ENCODE results near the gene HLA-A. TPM values are rescaled to one million over a fixed set of nuclear protein-coding genes. Genes with fewer than 3 reads are reported as not detected.

The HLA-A gene
- total and polyA plus RNA-seq, 12 donors: 338 to 2,952 (median 1,253) TPM

DNA sequence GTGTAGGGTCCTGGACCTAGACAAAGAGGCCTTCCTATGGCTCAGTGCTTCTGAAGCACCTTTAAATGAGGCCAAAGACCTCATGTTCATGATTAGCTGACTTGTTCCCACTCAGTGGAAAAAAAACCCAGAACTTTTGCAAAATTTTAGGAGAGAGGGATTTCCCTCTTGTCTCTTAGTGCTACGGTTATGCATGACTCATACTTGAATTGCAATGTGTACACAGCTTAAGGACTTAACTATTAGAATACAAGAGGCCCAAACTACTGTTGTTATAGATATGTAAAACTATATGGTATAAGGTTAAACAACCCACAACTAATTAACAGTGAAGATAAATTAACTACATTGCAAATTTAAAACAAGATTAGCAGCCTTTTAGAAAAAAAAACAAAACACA lies 32.3 kb upstream of the HLA-A start:
- H3K36me3 ChIP-seq (replicated peaks in 1 of 2): no peaks in the 10 kb centered on the region
- H3K9me3 ChIP-seq (replicated peaks in 1 of 3): no peaks in the 10 kb centered on the region
- H3K27ac ChIP-seq: no peak overlapping the region
- H3K4me3 ChIP-seq: no peak overlapping the region
- no peak for DNase-seq
- TF ChIP-seq POLR2A (IDR thresholded peaks at IDR 0.05): no peak
- TF ChIP-seq, protein P1, sequence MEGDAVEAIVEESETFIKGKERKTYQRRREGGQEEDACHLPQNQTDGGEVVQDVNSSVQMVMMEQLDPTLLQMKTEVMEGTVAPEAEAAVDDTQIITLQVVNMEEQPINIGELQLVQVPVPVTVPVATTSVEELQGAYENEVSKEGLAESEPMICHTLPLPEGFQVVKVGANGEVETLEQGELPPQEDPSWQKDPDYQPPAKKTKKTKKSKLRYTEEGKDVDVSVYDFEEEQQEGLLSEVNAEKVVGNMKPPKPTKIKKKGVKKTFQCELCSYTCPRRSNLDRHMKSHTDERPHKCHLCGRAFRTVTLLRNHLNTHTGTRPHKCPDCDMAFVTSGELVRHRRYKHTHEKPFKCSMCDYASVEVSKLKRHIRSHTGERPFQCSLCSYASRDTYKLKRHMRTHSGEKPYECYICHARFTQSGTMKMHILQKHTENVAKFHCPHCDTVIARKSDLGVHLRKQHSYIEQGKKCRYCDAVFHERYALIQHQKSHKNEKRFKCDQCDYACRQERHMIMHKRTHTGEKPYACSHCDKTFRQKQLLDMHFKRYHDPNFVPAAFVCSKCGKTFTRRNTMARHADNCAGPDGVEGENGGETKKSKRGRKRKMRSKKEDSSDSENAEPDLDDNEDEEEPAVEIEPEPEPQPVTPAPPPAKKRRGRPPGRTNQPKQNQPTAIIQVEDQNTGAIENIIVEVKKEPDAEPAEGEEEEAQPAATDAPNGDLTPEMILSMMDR (IDR thresholded peaks at IDR 0.05): no peak
- 18 to 44% (median 27%) methylated on average over 1 of the region's 1 CpG for WGBS, 4 donors
- no peaks in the 10 kb centered on the region for H3K4me1 ChIP-seq (replicated peaks in 1 of 2)
- no peaks in the 10 kb centered on the region for H3K27me3 ChIP-seq
- intact Hi-C loops (cut with DNase I): no loop called here

DNA sequence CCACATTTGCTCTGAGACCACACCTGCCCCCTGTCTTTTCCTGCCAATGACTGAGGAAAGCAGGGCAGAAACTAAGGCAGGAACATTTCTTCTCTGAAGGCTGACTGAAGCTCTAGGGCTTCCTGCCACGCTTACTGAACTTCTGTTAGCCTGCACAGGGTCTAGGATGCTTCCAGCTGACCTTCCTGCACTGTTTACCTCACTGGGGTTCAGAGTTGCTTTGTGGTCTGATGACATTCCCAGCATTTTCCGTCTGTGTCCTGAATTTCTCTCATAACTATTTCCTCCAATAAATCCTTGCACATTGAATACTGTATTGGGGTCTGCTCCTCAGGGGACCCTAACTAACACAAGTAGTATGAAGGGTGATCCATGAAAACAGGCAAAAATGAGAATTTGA lies 29.5 kb upstream of the HLA-A start:
- no peaks in the 10 kb centered on the region for H3K27me3 ChIP-seq
- no peak overlapping the region for H3K27ac ChIP-seq
- H3K9me3 ChIP-seq (replicated peaks in 1 of 3): no peaks in the 10 kb centered on the region

DNA sequence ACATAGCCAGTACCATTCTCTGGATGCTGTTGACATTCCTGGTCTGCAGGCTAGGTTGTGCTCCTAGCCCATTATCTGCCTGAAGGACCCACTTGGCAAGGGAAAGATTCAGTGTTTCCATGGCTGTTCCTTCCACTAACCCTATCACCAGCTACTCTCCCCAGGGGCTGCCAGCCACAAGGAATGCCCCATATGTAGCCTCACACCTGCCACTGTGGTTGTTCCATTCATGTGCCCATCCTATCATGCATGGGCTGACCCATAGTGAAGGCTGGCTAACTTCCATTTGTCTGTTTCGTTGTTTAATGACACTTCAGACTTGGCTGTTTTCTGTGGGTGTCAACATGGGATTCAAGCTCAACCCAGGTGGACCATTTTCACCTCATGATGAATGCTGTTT lies 25.6 kb upstream of the HLA-A start:
- H3K27me3 ChIP-seq: no peaks in the 10 kb centered on the region
- H3K27ac ChIP-seq: no peak overlapping the region
- no peaks in the 10 kb centered on the region for H3K36me3 ChIP-seq (replicated peaks in 1 of 2)
- no peaks in the 10 kb centered on the region for H3K9me3 ChIP-seq (replicated peaks in 1 of 3)
- DNase-seq: no peak
- 28 to 95% (median 69%) methylated on average over 1 of the region's 1 CpG for WGBS, 4 donors
- intact Hi-C loops (cut with DNase I): no loop called here
- no peak for TF ChIP-seq POLR2A (IDR thresholded peaks at IDR 0.05)
- TF ChIP-seq, protein P1 (IDR thresholded peaks at IDR 0.05): no peak
- no peaks in the 10 kb centered on the region for H3K4me1 ChIP-seq (replicated peaks in 1 of 2)
- H3K4me3 ChIP-seq: no peak overlapping the region

More for the DNA sequence above, 29.5 kb upstream of the HLA-A start:
- intact Hi-C loops (cut with DNase I): no loop called here
- no peaks in the 10 kb centered on the region for H3K36me3 ChIP-seq (replicated peaks in 1 of 2)
- WGBS, 4 donors: 72 to 82% (median 77%) methylated on average over 2 of the region's 2 CpGs
- no peaks in the 10 kb centered on the region for H3K4me1 ChIP-seq (replicated peaks in 1 of 2)
- H3K4me3 ChIP-seq: no peak overlapping the region
- no peak for DNase-seq
- TF ChIP-seq POLR2A (IDR thresholded peaks at IDR 0.05): no peak
- TF ChIP-seq, protein P1 (IDR thresholded peaks at IDR 0.05): no peak

- no peaks in the 10 kb centered on the region for H3K4me1 ChIP-seq (replicated peaks in 1 of 2)
- intact Hi-C loops (cut with DNase I): no loop called here
- no peaks in the 10 kb centered on the region for H3K27me3 ChIP-seq
- H3K9me3 ChIP-seq (replicated peaks in 1 of 3): no peaks in the 10 kb centered on the region
- TF ChIP-seq POLR2A (IDR thresholded peaks at IDR 0.05): no peak
- TF ChIP-seq, protein P1 (IDR thresholded peaks at IDR 0.05): no peak
- no peaks in the 10 kb centered on the region for H3K36me3 ChIP-seq (replicated peaks in 1 of 2)
- no peak overlapping the region for H3K27ac ChIP-seq
- 67 to 83% (median 71%) methylated on average over 2 of the region's 2 CpGs for WGBS, 4 donors
- DNase-seq: no peak
- H3K4me3 ChIP-seq: no peak overlapping the region
These were observed 24.5 kb upstream of the HLA-A start for GRCh38 chr6:29917857-29918256.

All from adrenal gland (tissue), 12 donors.